ENCODE measurements around the gene ASL. TPM values are rescaled to one million over a fixed set of nuclear protein-coding genes. Genes with fewer than 3 reads are reported as not detected.
"Not testable (repeated sequence)": the region's sequence is repeated elsewhere in the genome, so short reads cannot be mapped to it uniquely, and the experiment has no call there.

The ASL gene
- total RNA-seq, 1 experiment from 2014 or later = 19.0 TPM

DNA sequence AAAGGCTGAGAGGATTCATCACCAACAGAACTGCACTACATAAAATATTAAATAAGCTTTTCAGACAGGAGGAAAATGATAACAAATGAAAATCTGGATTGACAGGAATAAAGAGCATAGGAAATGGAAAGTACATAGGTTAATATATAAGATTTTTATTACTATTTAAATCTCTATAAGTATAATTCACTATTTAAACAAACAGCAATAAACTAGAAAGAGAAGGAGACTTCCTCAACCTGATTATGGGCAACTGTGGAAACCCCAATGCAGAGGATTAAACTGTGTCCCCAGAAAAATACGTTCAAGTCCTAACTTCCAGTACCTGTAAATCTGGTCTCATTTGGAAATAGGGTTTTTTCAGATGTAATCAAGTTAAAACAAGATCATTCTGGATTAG lies 14.8 kb upstream of the ASL start:
- no peaks in the 10 kb centered on the region for H3K9me2 ChIP-seq (ENCODE audit: insufficient read depth)
- H4K20me1 ChIP-seq (ENCODE audit: insufficient read depth) = no peaks in the 10 kb centered on the region
- intact Hi-C loops (cut with micrococcal nuclease; ENCODE audit: unreplicated experiment) = no loop called here
- H3K36me3 ChIP-seq (ENCODE audit: low read depth) = no peaks in the 10 kb centered on the region
- no peak for DNase-seq
- H3K4me2 ChIP-seq = no peak overlapping the region
- no TSS peak for BruUV-seq (replicated peaks)
- no peaks in the 10 kb centered on the region for H3K9me3 ChIP-seq (ENCODE audit: insufficient read depth, low read depth)
- no peaks in the 10 kb centered on the region for H3K27me3 ChIP-seq (ENCODE audit: insufficient read depth, low read depth)
- no peak overlapping the region for H2AFZ ChIP-seq
- POLR2A ChIA-PET (ENCODE audit: unreplicated experiment) = no interaction called here
- no peak overlapping the region for H3K4me3 ChIP-seq
- H3K79me2 ChIP-seq (ENCODE audit: low read depth) = no peaks in the 10 kb centered on the region
- TF ChIP-seq, protein P1, sequence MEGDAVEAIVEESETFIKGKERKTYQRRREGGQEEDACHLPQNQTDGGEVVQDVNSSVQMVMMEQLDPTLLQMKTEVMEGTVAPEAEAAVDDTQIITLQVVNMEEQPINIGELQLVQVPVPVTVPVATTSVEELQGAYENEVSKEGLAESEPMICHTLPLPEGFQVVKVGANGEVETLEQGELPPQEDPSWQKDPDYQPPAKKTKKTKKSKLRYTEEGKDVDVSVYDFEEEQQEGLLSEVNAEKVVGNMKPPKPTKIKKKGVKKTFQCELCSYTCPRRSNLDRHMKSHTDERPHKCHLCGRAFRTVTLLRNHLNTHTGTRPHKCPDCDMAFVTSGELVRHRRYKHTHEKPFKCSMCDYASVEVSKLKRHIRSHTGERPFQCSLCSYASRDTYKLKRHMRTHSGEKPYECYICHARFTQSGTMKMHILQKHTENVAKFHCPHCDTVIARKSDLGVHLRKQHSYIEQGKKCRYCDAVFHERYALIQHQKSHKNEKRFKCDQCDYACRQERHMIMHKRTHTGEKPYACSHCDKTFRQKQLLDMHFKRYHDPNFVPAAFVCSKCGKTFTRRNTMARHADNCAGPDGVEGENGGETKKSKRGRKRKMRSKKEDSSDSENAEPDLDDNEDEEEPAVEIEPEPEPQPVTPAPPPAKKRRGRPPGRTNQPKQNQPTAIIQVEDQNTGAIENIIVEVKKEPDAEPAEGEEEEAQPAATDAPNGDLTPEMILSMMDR (conservative IDR thresholded peaks at IDR 0.05) = no peak
- no peak for TF ChIP-seq EZH2 (IDR thresholded peaks at IDR 0.05; ENCODE audit: low read depth)
- H3K4me1 ChIP-seq (replicated peaks; ENCODE audit: insufficient read depth) = no peaks in the 10 kb centered on the region
- no peak overlapping the region for H3K27ac ChIP-seq
- CTCF ChIA-PET = interaction anchor here (0.7 kb wide), 1 partner anchor 695 kb away, joined by 3 read pairs; no protein-coding TSS in a partner anchor
- no peaks in the 10 kb centered on the region for H3F3A ChIP-seq (ENCODE audit: insufficient read depth, low read depth)

DNA sequence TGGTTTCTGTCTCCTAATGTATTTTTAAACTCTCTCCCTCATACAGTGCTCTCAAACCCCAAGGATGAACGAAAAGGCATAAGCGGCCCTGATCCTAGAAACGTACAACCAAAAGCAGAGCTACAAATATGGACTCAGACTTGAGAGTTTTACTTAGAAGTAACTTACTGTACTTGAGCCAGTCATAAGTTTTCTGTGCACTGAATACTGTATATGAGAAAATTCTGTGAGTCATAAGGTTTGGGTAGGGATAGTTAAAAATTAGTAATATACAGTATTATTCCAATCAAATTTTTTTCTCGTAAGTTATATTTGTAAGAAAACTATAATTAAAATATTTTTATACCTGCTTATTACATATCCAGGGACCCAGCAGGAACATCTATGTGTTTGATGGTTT lies 5.9 kb upstream of the ASL start:
- Histone ChIP-seq H3K4me2 (no peak overlapping the region), H4K20me1 (ENCODE audit: insufficient read depth) (no peaks in the 10 kb centered on the region), H3K27me3 (ENCODE audit: insufficient read depth, low read depth) (no peaks in the 10 kb centered on the region), H3F3A (ENCODE audit: insufficient read depth, low read depth) (no peaks in the 10 kb centered on the region), H2AFZ (no peak overlapping the region), H3K79me2 (ENCODE audit: low read depth) (no peaks in the 10 kb centered on the region), H3K36me3 (ENCODE audit: low read depth) (no peaks in the 10 kb centered on the region), H3K9me3 (ENCODE audit: insufficient read depth, low read depth) (0 out of 2 replicates have a peak, but pooled peaks cover 6% of the 10 kb centered on the region), H3K4me3 (no peak overlapping the region), H3K9me2 (ENCODE audit: insufficient read depth) (no peaks in the 10 kb centered on the region), H3K4me1 (replicated peaks; ENCODE audit: insufficient read depth) (no peaks in the 10 kb centered on the region), H3K27ac (no peak overlapping the region)
- DNase-seq = no peak
- ChIA-PET POLR2A (ENCODE audit: unreplicated experiment) (interaction anchor here (0.5 kb wide), 1 partner anchor 135 kb away, joined by 3 read pairs; no protein-coding TSS in a partner anchor), CTCF (no interaction called here)
- TF ChIP-seq, protein P1 (conservative IDR thresholded peaks at IDR 0.05) = no peak
- no peak for TF ChIP-seq EZH2 (IDR thresholded peaks at IDR 0.05; ENCODE audit: low read depth)
- BruUV-seq (replicated peaks) = no TSS peak
- intact Hi-C loops (cut with micrococcal nuclease; ENCODE audit: unreplicated experiment) = no loop called here

DNA sequence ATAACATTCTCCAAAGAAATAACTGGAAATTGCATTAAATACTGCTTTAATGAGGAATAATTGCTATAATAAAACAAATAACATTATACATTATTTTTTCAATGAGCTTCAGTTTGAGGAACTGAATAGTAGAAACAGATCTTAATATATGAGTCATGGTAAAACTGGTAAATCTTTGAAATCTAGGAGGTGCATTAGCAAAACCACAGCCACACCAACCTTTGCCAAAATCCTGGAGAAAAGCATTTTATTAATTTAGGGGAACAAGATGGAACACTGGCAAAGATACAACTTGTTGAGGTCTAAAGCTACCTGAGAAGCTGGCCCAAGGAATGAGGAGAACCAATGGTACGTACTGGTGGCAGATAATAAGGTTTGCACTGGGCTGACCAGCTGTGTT lies 5.4 kb upstream of the ASL start:
- no peak overlapping the region for H3K4me2 ChIP-seq
- H2AFZ ChIP-seq = no peak overlapping the region
- no peaks in the 10 kb centered on the region for H3K79me2 ChIP-seq (ENCODE audit: low read depth)
- no peaks in the 10 kb centered on the region for H3K27me3 ChIP-seq (ENCODE audit: insufficient read depth, low read depth)
- H3K4me3 ChIP-seq = no peak overlapping the region
- no peaks in the 10 kb centered on the region for H3F3A ChIP-seq (ENCODE audit: insufficient read depth, low read depth)
- intact Hi-C loops (cut with micrococcal nuclease; ENCODE audit: unreplicated experiment) = no loop called here
- POLR2A ChIA-PET (ENCODE audit: unreplicated experiment) = interaction anchor here (0.5 kb wide), 1 partner anchor 135 kb away, joined by 3 read pairs; no protein-coding TSS in a partner anchor
- H4K20me1 ChIP-seq (ENCODE audit: insufficient read depth) = no peaks in the 10 kb centered on the region
- no TSS peak for BruUV-seq (replicated peaks)
- TF ChIP-seq, protein P1 (conservative IDR thresholded peaks at IDR 0.05) = no peak
- TF ChIP-seq EZH2 (IDR thresholded peaks at IDR 0.05; ENCODE audit: low read depth) = no peak
- no peaks in the 10 kb centered on the region for H3K4me1 ChIP-seq (replicated peaks; ENCODE audit: insufficient read depth)
- H3K27ac ChIP-seq = no peak overlapping the region
- 0 out of 2 replicates have a peak, but pooled peaks cover 6% of the 10 kb centered on the region for H3K9me3 ChIP-seq (ENCODE audit: insufficient read depth, low read depth)
- no peak for DNase-seq
- CTCF ChIA-PET = no interaction called here
- no peaks in the 10 kb centered on the region for H3K36me3 ChIP-seq (ENCODE audit: low read depth)
- H3K9me2 ChIP-seq (ENCODE audit: insufficient read depth) = no peaks in the 10 kb centered on the region

DNA sequence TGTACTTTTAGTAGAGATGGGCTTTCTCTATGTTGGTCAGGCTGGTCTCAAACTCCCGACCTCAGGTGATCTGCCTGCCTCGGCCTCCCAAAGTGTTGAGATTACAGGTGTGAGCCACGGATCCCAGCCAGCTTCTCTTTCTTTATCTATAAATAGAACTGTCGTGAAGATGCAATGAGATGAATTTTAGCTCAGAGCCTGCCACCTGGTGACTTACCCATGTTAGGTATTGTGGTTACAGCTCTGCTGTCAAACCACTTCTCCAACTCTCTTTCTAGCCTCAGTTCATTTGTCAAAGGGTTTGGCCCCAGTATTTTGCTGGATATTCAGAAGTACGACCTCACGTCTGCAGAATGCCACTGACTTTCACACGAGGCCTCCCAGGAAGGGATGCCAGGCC lies 3.4 kb upstream of the ASL start:
- H3K27ac ChIP-seq; H3K9me2 ChIP-seq (ENCODE audit: insufficient read depth); POLR2A ChIA-PET (ENCODE audit: unreplicated experiment); intact Hi-C loops (cut with micrococcal nuclease; ENCODE audit: unreplicated experiment); H3K4me2 ChIP-seq; H2AFZ ChIP-seq; DNase-seq; H3K27me3 ChIP-seq (ENCODE audit: insufficient read depth, low read depth); H3F3A ChIP-seq (ENCODE audit: insufficient read depth, low read depth); H3K4me3 ChIP-seq; H3K36me3 ChIP-seq (ENCODE audit: low read depth); H3K9me3 ChIP-seq (ENCODE audit: insufficient read depth, low read depth); H4K20me1 ChIP-seq (ENCODE audit: insufficient read depth); H3K4me1 ChIP-seq (replicated peaks; ENCODE audit: insufficient read depth); H3K79me2 ChIP-seq (ENCODE audit: low read depth); BruUV-seq (replicated peaks): not testable (repeated sequence)
- CTCF ChIA-PET = interaction anchor here (0.5 to 1.5 kb wide), 3 partner anchors 12 to 923 kb away, joined by 3 to 20 read pairs (median 8); no protein-coding TSS in a partner anchor

All from PC-9 (cell line).